DOHH2 (cell line): ENCODE measurements around the gene THSD7A.

Experiments
- H3F3A ChIP-seq: fragments of 200-600 bp; sonication (generic), shearing (Covaris generic); 2 replicates; pipeline ENCODE4 v1.6.0; 2016; ENCODE audit warnings: antibody characterized with exemption, mild to moderate bottlenecking; ENCODE audit not compliant: control insufficient read depth, insufficient read depth
- H3K27ac ChIP-seq: fragments of 200-600 bp; sonication (generic); 2 replicates; pipeline ENCODE4 v1.5.1; 2014; ENCODE audit warnings: low read depth, mild to moderate bottlenecking, low read length, moderate library complexity
- H3K27me3 ChIP-seq: fragments of 200-600 bp; sonication (generic); 2 replicates; pipeline ENCODE4 v1.6.1; 2014; ENCODE audit warnings: mild to moderate bottlenecking, low read length, mixed read lengths; ENCODE audit not compliant: control insufficient read depth
- H3K36me3 ChIP-seq: fragments of 200-600 bp; sonication (generic); 2 replicates; pipeline ENCODE4 v1.6.1; 2014; ENCODE audit warnings: mild to moderate bottlenecking, low read length, moderate library complexity, mixed read lengths; ENCODE audit not compliant: control insufficient read depth
- H3K4me1 ChIP-seq: fragments of 200-600 bp; sonication (generic); 2 replicates; pipeline ENCODE4 v1.6.1; 2014; ENCODE audit warnings: mild to moderate bottlenecking, low read length, mixed read lengths; ENCODE audit not compliant: control insufficient read depth
- H3K4me2 ChIP-seq: fragments of 200-600 bp; sonication (generic); 2 replicates; pipeline ENCODE4 v1.6.0; 2014; ENCODE audit warnings: mild to moderate bottlenecking, low read length, moderate library complexity
- H3K4me3 ChIP-seq: fragments of 200-600 bp; sonication (generic); 2 replicates; pipeline ENCODE4 v1.5.1; 2014; ENCODE audit warnings: mild to moderate bottlenecking, low read length, mixed read lengths
- H3K79me2 ChIP-seq: fragments of 200-600 bp; sonication (generic); 2 replicates; pipeline ENCODE4 v1.6.1; 2014; ENCODE audit warnings: mild to moderate bottlenecking, low read length, mixed read lengths; ENCODE audit not compliant: control insufficient read depth
- H3K9me2 ChIP-seq: fragments of 200-600 bp; sonication (generic); replicated peaks from 2 replicates; pipeline ENCODE4 v1.6.1; 2014; ENCODE audit warnings: mild to moderate bottlenecking, low read length, mixed read lengths; ENCODE audit not compliant: control insufficient read depth
- H3K9me3 ChIP-seq: fragments of 200-600 bp; sonication (generic); 2 replicates; pipeline ENCODE4 v1.6.1; 2014; ENCODE audit warnings: antibody characterized with exemption, low read length, mixed read lengths; ENCODE audit not compliant: control insufficient read depth, insufficient read depth
- H4K20me1 ChIP-seq: fragments of 200-600 bp; sonication (generic); 2 replicates; pipeline ENCODE4 v1.6.0; 2014; ENCODE audit warnings: low read depth, mild to moderate bottlenecking, antibody characterized with exemption, low read length, moderate library complexity; ENCODE audit not compliant: control insufficient read depth, insufficient read depth
- EZH2phosphoT487 ChIP-seq: fragments of 200-600 bp; sonication (generic); IDR thresholded peaks from 2 replicates; pipeline ENCODE4 v1.6.1; 2017; ENCODE audit warnings: borderline replicate concordance, mild to moderate bottlenecking, antibody characterized with exemption, low read length, moderate library complexity, mixed read lengths
- TF ChIP-seq, protein P1 (sequence below): fragments of 200-600 bp; sonication (generic); IDR thresholded peaks from one replicate; pipeline ENCODE4 v1.5.1; 2014; ENCODE audit warnings: antibody characterized with exemption, mild to moderate bottlenecking, low read depth, low read length; ENCODE audit not compliant: poor library complexity, severe bottlenecking

THSD7A gene

DNA sequence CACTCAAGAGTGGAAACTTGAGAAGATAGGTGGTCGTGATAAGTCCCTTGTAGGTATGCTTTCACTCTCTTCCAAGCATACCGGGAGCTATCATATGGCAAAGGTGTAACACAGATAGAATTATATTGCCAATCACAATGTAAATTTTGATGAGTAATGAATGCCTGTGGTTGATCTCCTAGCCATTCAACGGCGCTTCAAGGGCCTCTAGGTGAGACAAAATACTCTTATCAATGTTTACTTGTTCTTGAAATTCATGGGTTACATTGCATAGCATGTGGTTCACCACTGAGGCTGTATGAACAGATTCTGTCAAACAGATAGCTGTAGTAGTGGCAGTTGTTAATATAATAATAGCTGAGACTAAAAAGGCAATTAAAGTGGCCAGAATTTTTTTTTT, 82.4 kb downstream of the THSD7A start:
- Histone ChIP-seq H3F3A (no peaks in the 10 kb centered on the region), H3K36me3 (no peaks in the 10 kb centered on the region), H3K27me3 (no peaks in the 10 kb centered on the region), H3K4me3 (no peak overlapping the region), H3K27ac (no peak overlapping the region), H3K4me1 (no peaks in the 10 kb centered on the region), H3K79me2 (no peaks in the 10 kb centered on the region), H3K9me2 (no peaks in the 10 kb centered on the region), H4K20me1 (no peaks in the 10 kb centered on the region), H3K4me2 (no peak overlapping the region), H3K9me3 (no peaks in the 10 kb centered on the region)
- no peak for TF ChIP-seq EZH2phosphoT487
- TF ChIP-seq, protein P1, sequence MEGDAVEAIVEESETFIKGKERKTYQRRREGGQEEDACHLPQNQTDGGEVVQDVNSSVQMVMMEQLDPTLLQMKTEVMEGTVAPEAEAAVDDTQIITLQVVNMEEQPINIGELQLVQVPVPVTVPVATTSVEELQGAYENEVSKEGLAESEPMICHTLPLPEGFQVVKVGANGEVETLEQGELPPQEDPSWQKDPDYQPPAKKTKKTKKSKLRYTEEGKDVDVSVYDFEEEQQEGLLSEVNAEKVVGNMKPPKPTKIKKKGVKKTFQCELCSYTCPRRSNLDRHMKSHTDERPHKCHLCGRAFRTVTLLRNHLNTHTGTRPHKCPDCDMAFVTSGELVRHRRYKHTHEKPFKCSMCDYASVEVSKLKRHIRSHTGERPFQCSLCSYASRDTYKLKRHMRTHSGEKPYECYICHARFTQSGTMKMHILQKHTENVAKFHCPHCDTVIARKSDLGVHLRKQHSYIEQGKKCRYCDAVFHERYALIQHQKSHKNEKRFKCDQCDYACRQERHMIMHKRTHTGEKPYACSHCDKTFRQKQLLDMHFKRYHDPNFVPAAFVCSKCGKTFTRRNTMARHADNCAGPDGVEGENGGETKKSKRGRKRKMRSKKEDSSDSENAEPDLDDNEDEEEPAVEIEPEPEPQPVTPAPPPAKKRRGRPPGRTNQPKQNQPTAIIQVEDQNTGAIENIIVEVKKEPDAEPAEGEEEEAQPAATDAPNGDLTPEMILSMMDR, result no peak

DNA sequence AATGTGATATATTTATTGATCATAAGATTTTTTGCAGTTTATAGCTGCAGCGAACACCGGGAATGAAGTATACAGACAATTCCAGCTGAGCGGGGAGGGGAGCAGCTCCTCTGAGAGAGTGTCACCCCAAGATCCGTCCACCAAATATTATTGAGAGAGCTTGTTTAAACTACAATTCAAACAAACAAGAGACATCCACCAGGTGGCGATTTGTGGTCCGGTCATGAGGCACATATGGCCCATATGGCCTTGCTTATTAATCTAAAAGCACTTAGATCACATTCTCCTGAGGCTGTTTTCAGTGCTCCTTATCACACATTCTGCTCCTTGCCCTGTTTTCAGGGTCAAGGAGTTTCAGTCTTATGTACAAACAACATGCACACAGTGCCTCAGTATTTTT, 83.1 kb downstream of the THSD7A start:
- Histone ChIP-seq H3F3A (no peaks in the 10 kb centered on the region), H3K9me2 (no peaks in the 10 kb centered on the region), H3K27me3 (no peaks in the 10 kb centered on the region), H3K36me3 (no peaks in the 10 kb centered on the region), H4K20me1 (no peaks in the 10 kb centered on the region), H3K27ac (no peak overlapping the region), H3K4me1 (no peaks in the 10 kb centered on the region), H3K9me3 (no peaks in the 10 kb centered on the region), H3K79me2 (no peaks in the 10 kb centered on the region), H3K4me2 (no peak overlapping the region), H3K4me3 (no peak overlapping the region)
- TF ChIP-seq EZH2phosphoT487, result no peak
- TF ChIP-seq, protein P1, result no peak

DNA sequence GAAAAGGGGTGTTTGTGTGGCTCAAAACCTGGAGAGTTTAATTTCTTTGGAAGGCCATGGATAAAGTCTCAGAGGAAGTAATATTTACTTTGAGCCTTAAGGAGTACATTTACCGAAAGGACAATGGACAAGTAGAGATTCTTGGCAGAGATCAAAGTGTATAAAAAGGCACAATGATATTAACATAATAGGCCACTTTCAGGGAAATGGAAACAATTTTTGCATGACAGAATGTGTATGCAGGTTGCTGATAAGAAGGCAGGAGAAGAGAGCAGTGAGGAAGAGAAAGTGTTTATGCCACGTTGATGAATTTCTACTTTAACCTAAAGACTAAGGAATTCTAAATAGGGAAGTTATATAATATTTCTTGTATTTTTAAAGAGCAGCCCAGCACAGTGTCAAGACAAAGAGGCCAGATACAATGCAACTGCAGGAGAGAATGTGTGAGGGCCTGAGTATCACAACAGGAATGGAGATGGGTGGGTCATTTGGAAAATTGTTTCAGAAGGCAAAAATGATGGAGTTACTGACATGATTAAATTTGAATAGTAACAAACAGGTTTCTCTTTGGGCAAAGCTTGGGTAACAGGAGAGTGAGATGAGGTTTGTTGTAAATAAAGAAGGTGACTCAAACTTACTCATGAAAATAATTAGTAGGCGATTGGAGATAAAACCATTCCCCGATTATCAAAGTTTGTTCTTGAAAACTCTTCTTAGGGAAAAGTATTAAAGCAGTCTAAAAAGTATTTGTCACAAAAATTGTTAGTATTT, 84.1 kb downstream of the THSD7A start:
- Histone ChIP-seq H3K36me3 (no peaks in the 10 kb centered on the region), H3K9me2 (no peaks in the 10 kb centered on the region), H3K27me3 (no peaks in the 10 kb centered on the region), H3K4me2 (no peak overlapping the region), H4K20me1 (no peaks in the 10 kb centered on the region), H3K9me3 (no peaks in the 10 kb centered on the region), H3F3A (no peaks in the 10 kb centered on the region), H3K79me2 (no peaks in the 10 kb centered on the region), H3K4me1 (no peaks in the 10 kb centered on the region), H3K27ac (no peak overlapping the region), H3K4me3 (no peak overlapping the region)
- TF ChIP-seq, protein P1, result no peak
- TF ChIP-seq EZH2phosphoT487, result no peak
